A172 (cell line): ENCODE data around the gene SNAP25. TPM values are rescaled to one million over a fixed set of nuclear protein-coding genes. Genes with fewer than 3 reads are reported as not detected.

Experiments
- DNase-seq: peaks from one replicate; pipeline ENCODE4 v3.0.0-alpha.2; 2015; ENCODE audit warnings: low spot score
- total RNA-seq: library from RNA; depleted of rRNA; stranded (reverse); fragments of >200 nt; shearing (Covaris generic); gene quantifications from 2 replicates; pipeline ENCODE4 v1.2.3, GENCODE V29; 2014

Gene SNAP25
- total RNA-seq, 1 experiment from 2014 or later: 0.12 TPM

GRCh38 chr20:10216146-10216791 lies 2.4 kb upstream of the SNAP25 start:
- DNase-seq: no peak

GRCh38 chr20:10217721-10218410 lies 764 bp upstream of the SNAP25 start:
- peak; percentile 27 for DNase-seq

GRCh38 chr20:10219452-10219791 lies 792 bp downstream of the SNAP25 start:
- peak; percentile 54 for DNase-seq

GRCh38 chr20:10219993-10220750 lies 1.5 kb downstream of the SNAP25 start:
- DNase-seq: no peak

- DNase-seq: no peak
Measured at GRCh38 chr20:10221021-10221420, 2.4 kb downstream of the SNAP25 start.

GRCh38 chr20:10225439-10226060 lies 6.9 kb downstream of the SNAP25 start:
- peak; percentile 41 for DNase-seq

- DNase-seq: no peak
Measured at GRCh38 chr20:10228330-10228729, 9.7 kb downstream of the SNAP25 start.

- no peak for DNase-seq
Measured at GRCh38 chr20:10231290-10231689, 12.7 kb downstream of the SNAP25 start.

- no peak for DNase-seq
Measured at GRCh38 chr20:10236540-10237533, 18.2 kb downstream of the SNAP25 start.

- DNase-seq: peak; percentile 29
Measured at GRCh38 chr20:10239954-10240353, 21.3 kb downstream of the SNAP25 start.

- DNase-seq: no peak
Measured at GRCh38 chr20:10240655-10241054, 22.0 kb downstream of the SNAP25 start.

- DNase-seq: no peak
Measured at GRCh38 chr20:10242166-10242565, 23.5 kb downstream of the SNAP25 start.

GRCh38 chr20:10247440-10247839 lies 28.8 kb downstream of the SNAP25 start:
- DNase-seq: no peak

GRCh38 chr20:10249048-10249770 lies 30.6 kb downstream of the SNAP25 start:
- no peak for DNase-seq

GRCh38 chr20:10249822-10250221 lies 31.2 kb downstream of the SNAP25 start:
- DNase-seq: peak; percentile 4

- peak; percentile 34 for DNase-seq
Measured at GRCh38 chr20:10250902-10251301, 32.3 kb downstream of the SNAP25 start.

GRCh38 chr20:10253780-10254179 lies 35.1 kb downstream of the SNAP25 start:
- no peak for DNase-seq

GRCh38 chr20:10255846-10256245 lies 37.2 kb downstream of the SNAP25 start:
- DNase-seq: no peak

GRCh38 chr20:10259166-10259565 lies 40.5 kb downstream of the SNAP25 start:
- no peak for DNase-seq

- DNase-seq: no peak
Measured at GRCh38 chr20:10260316-10260715, 41.7 kb downstream of the SNAP25 start.

- no peak for DNase-seq
Measured at GRCh38 chr20:10261702-10262101, 43.1 kb downstream of the SNAP25 start.
